HG02840 (cell line): ENCODE data around the gene BOLA2B.
"Not testable (repeated sequence)": the region's sequence is repeated elsewhere in the genome, so short reads cannot be mapped to it uniquely, and the experiment has no call there.

Experiments
- ATAC-seq: cut with Tn5 transposase; IDR thresholded peaks from one replicate; pipeline ENCODE4 v1.9.1; 2021; ENCODE audit warnings: mild to moderate bottlenecking, moderate library complexity, moderate number of reproducible peaks; ENCODE audit not compliant: unreplicated experiment, low FRiP score

BOLA2B gene

DNA sequence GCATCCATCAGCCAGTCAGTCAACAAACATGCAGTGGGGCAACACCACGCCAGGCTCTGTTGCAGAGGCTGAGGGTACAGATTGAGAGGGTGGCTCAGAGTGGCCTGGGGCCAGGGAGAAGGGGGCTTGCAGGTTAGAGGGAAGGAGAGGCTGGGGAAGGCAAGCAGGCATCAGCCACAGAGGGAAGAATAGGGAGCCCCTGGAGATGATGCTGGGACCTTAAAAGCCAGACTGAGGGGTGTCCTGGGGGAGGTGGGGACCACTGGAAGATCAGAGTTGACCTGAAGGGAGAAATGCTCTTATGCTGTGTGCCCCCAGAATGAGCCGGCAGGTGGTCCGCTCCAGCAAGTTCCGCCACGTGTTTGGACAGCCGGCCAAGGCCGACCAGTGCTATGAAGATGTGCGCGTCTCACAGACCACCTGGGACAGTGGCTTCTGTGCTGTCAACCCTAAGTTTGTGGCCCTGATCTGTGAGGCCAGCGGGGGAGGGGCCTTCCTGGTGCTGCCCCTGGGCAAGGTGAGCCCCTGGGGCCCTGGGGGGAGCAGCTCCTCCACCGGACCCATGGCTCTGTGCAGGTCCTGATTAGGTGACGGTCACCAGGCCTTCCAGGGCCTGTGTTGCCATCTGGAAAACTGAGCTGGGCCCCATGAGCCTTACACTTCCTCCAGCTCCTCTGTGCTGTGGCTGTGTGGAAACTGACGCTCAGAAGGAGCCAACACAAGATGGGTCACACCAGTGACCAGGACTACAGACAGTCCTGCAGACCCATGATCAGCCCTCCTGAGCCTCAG is 8.4 kb downstream of the BOLA2B start:
- ATAC-seq, result no peak

DNA sequence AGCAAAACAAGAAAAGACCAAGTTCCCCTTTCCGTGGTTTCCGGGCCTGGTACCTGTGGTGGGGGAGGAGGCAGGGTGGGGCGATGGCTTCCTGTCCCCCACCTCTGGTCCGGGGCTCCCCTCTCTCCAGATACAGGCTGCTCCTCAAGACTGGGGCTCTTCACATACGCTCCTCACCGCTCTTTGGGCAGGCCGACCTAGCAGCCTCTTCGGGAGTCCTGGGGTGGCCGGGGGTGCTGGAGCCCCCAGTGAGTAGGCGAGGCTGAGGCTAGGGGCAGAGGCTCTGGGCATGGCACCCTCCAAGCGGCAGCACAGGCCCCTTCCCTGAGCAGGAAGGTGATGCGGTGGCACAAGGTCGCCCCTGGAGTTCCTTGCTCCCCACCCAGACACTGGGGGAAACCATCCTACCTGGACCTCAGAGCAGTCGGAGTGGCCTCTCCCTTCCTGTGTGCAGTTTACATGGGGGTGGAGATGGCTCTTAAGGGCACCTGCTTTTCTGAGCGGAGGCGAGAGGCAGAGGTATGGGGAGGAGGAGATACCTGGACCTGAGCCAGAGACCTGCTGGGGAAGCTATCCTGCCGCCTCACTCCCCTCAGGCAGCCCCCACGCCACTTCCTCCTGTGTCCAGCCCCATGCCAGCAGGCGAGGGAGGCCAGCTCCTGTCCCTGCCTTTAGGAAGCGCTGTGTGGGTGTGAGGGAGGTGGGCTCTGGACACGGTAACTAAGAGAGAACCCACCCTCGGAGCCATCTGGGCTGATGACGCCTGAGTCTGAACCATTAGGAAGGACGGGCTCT is 9.2 kb downstream of the BOLA2B start:
- peak; percentile 36 for ATAC-seq

DNA sequence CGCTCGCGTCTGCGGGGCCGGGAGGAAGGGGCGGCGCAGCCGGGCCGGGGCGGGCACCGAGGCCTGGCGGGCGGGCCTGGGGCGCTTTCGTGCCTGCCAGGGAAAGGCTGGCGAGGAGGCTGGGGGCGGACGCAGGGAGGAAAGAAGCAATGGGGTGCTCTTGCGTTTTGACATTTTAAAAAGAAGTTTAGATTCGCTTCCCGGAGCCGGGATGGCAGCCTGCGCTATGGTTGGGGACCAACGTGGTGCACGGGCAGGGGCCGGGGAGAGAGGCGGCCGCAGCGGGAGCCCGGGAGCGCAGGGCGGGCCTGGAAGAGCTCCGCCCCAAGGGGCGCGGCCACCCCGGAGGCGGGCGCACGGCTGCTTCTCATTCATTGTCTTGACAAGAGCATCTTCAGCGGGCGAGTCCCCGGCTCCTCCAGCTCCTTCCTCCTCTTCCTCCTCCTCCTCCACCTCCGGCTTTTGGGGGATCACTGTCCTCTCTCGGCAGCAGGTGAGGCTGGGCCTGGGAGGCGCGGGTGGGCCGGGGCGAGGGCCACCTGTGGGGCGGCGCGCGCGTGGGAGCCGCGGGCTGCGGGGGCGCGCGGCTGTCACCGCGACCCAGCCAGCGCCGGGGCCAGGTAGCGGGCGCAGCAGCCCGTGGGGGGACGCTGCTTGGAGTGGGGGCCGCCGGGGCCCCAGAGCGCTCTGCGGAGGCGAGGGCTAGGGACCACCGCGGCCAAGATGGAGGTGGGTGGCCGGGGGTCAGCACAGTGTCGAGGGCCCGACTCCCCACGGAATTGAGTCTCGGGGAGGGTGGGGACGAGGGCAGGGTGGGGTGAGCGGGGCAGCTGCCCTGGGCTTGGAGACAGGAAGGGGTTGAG is 10.0 kb downstream of the BOLA2B start, which contains the start of gene CORO1A:
CORO1A (plus strand) TSS at position 370 of the 863 bp plus-strand sequence. CDS start 1,608 bp downstream, outside the sequence.
- ATAC-seq, result peak; percentile 34

DNA sequence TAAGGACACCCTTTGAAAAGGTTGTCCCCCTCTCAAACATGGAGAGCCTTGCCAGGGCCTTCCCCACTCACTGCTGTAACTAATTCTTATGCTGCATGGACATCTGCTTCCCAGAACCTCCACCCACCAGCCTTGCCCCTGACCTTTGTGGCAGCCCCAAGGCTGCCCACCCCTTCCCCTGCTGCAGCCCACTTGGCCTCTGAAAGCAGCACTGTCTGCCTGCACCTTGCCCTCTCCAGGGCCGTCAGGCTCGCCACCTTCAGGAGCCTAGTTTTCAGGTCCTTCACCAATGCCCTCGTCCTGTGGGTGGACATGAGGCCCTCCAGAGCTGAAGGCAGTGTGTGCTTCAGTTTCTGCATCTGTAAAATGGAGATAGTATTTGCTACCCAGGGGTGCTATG is 12.7 kb downstream of the BOLA2B start:
- ATAC-seq, result no peak

DNA sequence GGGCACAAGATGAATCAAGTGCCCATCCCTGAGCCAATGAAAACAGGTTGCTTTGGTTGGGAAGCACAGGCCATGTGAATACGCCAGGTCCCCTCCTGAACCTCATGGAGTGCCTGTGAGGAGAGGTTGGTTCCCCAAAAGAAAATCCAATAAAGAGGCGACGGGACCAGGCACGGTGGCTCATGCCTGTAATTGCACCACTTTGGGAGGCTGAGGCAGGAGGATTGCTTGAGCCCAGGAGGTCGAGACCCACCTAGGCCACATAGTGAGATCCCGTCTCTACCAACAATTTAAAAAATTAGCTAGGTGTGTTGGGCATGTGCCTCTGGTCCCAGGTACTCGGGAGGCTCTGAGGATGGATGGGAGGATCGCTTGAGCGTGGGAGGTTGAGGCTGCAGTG is 13.5 kb downstream of the BOLA2B start:
- no peak for ATAC-seq

DNA sequence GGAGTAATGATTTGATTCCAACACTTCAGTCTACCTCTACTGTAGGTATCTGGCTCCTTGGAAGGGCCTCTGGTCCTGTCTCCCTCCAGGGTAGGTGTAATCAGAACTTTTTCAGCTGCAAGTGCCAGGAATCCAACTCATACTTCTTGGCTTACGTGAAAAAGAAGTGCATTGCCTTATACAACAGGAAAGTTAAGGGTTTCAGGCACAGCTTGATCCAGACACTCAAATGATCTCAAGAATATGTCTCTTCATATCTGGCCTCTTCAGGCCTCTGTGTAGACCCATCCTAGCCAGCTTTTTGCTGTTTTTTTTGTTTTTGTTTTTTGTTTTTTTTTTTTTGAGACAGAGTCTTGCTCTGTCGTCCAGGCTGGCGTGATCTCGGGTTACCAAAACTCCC is 14.3 kb downstream of the BOLA2B start:
- ATAC-seq, result no peak

DNA sequence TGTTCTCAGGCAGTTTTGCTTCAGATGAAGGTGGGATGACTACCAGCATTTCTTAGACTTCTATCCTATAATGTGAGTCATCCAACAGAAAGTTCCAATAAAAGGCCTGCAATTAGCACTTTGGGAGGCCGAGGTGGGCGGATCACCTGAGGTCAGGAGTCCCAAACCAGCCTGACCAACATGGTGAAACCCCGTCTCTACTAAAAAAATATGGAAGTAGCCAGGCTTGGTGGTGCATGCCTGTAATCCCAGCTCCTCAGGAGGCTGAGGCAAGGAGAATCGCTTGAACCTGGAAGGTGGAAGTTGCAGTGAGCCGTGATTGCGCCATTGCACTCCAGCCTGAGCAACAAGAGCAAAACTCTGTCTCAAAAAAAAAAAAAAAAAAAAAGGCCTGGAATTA is 16.6 kb downstream of the BOLA2B start:
- not testable (repeated sequence) for ATAC-seq

DNA sequence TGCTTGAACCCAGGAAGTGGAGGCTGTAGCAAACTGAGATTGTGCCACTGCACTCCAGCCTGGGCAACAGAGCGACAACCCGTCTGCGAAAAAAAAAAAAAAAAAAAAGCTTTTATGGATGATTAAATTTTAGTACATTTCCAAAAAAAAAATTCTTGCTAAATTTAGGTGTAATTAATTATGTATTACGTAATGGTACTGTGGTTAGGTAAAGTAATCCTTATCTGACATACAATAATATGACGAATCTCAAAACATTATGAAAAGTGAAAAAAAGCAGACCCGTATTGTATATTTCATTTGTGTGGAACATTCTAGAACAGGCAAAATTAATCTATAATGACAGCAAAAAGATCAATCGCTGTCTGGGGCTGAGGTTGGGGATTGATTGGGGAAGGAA is 20.4 kb downstream of the BOLA2B start:
- ATAC-seq, result no peak

DNA sequence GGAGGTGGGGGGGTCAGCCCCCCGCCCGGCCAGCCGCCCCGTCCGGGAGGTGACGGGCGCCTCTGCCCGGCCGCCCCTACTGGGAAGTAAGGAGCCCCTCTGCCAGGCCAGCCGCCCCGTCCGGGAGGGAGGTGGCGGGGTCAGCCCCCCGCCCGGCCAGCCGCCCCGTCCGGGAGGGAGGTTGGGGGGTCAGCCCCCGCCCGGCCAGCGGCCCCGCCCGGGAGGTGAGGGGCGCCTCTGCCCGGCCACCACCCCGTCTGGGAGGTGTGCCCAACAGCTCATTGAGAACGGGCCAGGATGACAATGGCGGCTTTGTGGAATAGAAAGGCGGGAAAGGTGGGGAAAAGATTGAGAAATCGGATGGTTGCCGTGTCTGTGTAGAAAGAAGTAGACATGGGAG is 23.3 kb downstream of the BOLA2B start:
- ATAC-seq, result not testable (repeated sequence)

DNA sequence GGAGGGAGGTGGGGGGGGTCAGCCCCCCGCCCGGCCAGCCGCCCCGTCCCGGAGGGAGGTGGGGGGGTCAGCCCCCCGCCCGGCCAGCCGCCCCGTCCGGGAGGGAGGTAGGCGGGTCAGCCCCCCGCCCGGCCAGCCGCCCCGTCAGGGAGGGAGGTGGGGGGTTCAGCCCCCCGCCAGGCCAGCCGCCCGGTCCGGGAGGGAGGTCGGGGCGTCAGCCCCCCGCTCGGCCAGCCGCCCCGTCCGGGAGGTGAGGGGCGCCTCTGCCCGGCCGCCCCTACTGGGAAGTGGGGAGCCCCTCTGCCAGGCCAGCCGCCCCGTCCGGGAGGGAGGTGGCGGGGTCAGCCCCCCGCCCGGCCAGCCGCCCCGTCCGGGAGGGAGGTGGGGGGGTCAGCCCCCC is 24.1 kb downstream of the BOLA2B start:
- not testable (repeated sequence) for ATAC-seq

DNA sequence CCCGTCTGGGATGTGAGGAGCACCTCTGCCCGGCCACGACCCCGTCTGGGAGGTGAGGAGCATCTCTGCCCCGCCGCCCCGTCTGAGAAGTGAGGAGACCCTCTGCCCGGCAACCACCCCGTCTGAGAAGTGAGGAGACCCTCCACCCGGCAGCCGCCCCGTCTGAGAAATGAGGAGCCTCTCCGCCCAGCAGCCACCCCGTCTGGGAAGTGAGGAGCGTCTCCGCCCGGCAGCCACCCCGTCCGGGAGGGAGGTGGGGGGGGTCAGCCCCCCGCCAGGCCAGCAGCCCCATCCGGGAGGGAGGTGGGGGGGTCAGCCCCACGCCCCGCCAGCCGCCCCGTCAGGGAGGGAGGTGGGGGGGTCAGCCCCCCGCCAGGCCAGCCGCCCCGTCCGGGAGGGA is 24.7 kb downstream of the BOLA2B start:
- not testable (repeated sequence) for ATAC-seq

DNA sequence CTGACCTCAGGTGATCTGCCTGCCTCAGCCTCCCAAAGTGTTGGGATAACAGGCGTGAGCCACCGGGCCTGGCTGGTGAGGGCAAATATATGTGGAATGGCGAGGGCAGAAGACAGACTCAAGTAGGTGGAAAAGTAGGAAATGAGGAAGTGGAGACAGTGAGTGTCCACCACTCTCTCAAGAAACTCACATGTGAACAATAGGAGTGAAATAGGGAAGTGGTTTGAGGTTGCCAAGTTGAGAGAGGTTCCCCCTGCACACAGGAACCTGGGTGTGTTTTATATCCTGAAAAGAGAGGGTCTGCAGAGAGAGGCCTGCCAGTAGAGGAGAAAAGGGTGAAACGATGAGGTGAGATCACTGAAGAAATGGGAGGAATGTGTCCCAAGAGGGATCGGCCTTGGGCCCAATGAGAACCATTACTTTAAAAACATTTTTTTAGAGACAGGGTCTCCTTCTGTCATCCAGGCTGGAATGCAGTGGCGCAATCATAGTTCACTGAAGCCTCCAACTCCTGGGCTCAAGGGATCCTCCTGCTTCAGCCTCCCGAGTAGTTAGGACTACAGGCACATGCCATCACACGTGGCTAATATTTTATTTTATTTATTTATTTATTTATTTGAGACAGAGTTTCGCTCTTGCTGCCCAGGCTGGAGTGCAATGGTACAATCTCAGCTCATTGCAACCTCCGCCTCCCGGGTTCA is 27.1 kb downstream of the BOLA2B start:
- ATAC-seq, result no peak

DNA sequence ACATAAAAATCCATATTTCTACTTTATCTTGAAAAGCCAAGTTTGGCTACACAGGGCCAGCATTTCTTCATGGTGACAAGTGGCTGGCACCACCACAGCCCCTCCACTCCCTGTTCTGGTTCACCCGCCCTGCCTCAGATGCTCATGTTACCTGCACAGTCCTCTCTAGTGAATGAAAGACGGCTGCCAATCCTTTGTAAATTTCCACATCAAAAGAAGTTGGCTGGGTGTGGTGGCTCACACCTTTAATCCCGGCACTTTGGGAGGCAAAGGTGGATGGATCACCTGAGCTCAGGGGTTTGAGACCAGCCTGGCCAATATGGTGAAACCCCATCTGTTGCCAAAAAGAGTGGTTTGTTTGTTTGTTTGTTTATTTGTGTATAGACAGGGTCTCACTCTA is 29.9 kb downstream of the BOLA2B start:
- ATAC-seq, result no peak

DNA sequence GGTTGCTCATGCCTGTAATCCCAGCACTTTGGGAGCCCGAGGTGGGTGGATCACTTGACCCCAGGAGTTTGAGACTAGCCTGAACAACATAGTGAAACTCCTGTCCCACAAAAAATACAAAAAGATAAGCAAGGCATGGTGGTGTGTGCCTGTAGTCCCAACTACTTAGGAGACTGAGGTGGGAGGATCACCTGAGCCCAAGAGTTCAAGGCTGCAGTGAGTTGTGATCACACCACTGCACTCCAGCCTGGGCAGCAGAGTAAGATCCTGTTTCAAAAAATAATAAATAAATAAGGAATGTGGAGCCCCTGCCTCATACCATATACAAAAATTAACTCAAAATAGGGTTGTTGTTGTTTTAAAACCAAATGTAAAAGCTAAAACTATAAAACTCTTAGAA is 36.3 kb downstream of the BOLA2B start:
- ATAC-seq, result no peak

DNA sequence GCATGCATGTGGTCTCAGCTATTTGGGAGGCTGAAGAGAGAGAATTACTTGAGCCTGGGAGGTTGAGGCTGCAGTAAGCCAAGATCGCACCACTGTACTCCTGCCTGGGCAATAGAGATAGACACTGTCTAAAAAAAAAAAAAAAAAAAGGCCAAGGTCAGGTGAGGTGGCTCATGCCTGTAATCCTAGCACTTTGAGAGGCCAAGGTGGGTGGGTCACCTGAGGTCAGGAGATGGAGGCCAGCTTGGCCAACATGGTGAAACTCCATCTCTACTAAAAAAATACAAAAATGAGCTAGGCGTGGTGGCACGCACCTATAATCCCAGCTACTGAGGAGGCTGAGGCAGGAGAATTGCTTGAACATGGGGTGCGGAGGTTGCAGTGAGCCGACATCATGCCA is 38.3 kb downstream of the BOLA2B start:
- ATAC-seq, result no peak

DNA sequence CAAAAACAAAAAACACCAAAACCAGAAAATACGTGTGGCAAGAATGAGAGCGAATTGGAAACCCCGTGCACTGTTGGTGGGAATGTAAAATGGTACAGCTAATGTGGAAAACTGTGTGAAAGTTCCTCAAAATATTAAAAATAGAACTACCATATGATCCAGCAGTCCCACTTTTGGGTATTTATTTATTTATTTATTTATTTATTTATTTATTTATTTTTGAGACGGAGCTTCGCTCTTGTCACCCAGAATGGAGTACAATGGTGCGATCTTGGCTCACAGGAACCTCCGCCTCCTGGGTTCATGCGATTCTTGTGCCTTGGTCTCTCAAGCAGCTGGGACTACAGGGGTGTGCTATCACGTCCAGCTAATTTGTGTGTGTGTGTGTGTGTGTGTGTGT is 40.9 kb downstream of the BOLA2B start:
- no peak for ATAC-seq

DNA sequence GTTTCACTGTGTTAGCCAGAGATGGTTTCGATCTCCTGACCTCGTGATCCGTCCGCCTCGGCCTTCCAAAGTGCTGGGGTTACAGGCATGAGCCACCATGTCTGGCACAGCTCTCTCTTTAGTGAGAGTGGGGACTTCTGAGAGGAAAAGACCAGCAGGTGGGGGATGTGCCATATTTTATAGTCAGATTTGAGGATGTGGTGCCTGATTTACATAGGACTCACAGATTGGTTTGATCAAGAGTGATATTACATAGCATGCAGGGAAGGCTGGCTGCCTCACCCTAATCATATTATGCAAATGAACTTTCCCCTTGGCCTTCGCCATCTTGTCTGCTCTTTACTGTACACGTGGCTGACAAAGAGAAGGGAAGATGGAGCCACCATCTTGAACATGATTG is 42.4 kb downstream of the BOLA2B start:
- ATAC-seq, result no peak

DNA sequence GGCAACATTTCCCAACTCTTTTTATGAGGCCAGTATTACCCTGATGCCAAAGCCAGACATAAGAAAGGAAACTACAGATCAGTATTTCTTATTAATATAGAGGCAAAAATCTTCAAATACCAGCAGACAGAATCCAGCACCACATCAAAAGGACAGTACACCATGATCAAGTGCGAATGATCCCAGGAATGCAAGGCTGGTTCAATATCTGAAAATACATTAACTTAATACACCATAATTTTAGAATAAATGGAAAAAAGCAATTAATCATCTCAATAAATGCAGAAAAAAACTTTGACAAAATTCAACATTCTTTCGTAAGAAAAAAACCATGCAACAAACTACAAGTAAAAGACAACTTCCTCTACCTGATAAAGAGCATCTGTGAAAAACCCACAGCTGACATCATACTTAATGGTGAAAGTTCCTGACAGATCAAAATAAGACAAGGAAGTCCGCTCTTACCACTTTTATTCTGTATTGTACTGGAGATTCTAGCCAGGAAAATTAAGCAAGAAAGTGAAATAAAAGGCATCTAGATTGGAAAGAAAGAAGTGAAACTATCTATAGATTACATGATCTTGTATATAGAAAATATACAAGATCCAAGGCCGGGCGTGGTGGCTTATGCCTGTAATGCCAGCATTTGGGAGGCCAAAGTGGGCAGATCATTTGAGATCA is 44.1 kb downstream of the BOLA2B start:
- no peak for ATAC-seq

DNA sequence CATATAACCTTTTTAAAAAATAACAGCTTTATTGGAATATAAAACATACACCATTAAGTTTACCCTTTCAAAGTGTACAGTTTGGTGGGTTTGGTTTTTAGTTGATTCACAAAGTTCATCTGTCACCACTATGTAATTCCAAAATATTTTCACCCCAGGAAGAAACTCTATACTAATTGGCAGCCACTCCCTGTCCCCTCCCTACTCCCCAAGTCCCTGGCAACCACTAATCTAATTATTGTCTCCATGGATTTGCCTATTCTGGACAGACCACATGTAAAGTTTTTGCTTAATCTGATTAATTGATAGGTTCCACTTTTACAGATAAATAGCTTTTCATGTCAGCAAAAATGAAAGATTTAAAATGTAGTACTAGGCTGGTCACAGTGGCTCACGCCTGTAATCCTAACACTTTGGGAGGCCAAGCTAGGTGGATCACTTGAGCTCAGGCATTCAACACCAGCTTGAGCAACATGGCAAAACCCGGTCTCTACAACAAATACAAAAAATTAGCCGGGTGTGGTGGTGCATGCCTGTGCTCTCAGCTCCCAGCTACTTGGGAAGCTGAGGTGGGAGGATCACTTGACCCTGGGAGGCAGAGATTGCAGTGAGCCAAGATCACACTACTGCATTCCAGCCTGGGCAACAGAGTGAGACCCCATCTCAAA is 45.5 kb downstream of the BOLA2B start:
- no peak for ATAC-seq
